Measurements from ENCODE around the gene HOXC5.

GRCh38 chr12:54040648-54041047 is 7.8 kb downstream of the HOXC5 start:
- TF ChIP-seq CTCF (IDR thresholded peaks at IDR 0.05) (no peak), POLR2A (IDR thresholded peaks at IDR 0.05) (no peak)

All from testis (tissue), 2 donors.